ENCODE results near the gene AGO1.

DNA sequence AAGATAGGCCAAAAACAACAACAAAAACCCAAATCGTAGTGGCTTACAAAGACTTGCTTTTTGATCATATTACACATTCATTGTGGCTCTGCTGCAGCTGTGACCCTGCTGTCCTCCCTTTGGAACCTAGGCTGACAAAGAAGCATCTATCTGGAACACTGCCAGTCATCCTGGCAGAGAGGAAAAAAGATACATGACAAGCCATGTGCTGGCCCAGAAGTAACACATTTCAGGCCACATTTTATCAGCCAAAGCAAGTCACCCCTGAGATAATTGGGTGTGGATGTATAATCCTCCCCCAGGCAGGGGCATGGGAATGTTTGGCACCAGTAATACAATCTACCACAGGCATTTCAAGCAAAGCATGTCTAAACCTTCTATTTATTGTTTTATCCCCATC is 37.2 kb upstream of the AGO1 start:
- TF ChIP-seq, protein P1, sequence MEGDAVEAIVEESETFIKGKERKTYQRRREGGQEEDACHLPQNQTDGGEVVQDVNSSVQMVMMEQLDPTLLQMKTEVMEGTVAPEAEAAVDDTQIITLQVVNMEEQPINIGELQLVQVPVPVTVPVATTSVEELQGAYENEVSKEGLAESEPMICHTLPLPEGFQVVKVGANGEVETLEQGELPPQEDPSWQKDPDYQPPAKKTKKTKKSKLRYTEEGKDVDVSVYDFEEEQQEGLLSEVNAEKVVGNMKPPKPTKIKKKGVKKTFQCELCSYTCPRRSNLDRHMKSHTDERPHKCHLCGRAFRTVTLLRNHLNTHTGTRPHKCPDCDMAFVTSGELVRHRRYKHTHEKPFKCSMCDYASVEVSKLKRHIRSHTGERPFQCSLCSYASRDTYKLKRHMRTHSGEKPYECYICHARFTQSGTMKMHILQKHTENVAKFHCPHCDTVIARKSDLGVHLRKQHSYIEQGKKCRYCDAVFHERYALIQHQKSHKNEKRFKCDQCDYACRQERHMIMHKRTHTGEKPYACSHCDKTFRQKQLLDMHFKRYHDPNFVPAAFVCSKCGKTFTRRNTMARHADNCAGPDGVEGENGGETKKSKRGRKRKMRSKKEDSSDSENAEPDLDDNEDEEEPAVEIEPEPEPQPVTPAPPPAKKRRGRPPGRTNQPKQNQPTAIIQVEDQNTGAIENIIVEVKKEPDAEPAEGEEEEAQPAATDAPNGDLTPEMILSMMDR (IDR thresholded peaks at IDR 0.05 in 4 of 5, conservative IDR thresholded peaks at IDR 0.05 in 1 of 5): no peak
- TF ChIP-seq POLR2A (IDR thresholded peaks at IDR 0.05): no peak

All from gastrocnemius medialis (tissue), 4 donors.